K562 (cell line): ENCODE measurements around the gene SLC4A2. TPM values are rescaled to one million over a fixed set of nuclear protein-coding genes. Genes with fewer than 3 reads are reported as not detected.

Experiments
- ATAC-seq: fragments of 200-7000 bp; cut with Tn5 transposase; 3 replicates; pipeline ENCODE4 v1.9.1; 2020; ENCODE audit warnings: moderate library complexity
- BruUV-seq: library from RNA; stranded (reverse); fragments of 400-500 nt; replicated peaks from 2 replicates; lab custom pipeline; 2021; lab: Mats Ljungman, UMichigan
- CTCF ChIA-PET: fragments of 300-600 bp; formaldehyde crosslinking; extraction: SDS; loops from one replicate; lab custom pipeline; 2021; ENCODE audit warnings: low intra/inter-chr PET ratio; lab: Yijun Ruan, JAX
- POLR2A ChIA-PET: fragments of 300-600, 350-650 bp; sonication (Branson Sonifier 250); formaldehyde crosslinking; extraction: SDS; loops from one replicate; lab custom pipeline; 2021; ENCODE audit warnings: antibody characterized with exemption, inconsistent platforms; lab: Yijun Ruan, JAX
- DNase-seq, 4 experiments: peaks; one replicate each; pipeline versions ENCODE4 v3.0.0 to v3.0.0-alpha.2; 2011 to 2018; ENCODE audit warnings: low spot score in 3 of 4, mixed read lengths in 3 of 4; ENCODE audit errors: extremely low read depth in 1 of 4
- FAIRE-seq: peaks from 2 replicates; lab custom pipeline; 2011; peaks lifted over from hg19 to GRCh38; lab: Jason Lieb, UNC
- H2AFZ ChIP-seq: 2 replicates; pipeline ENCODE4 v1.6.0; 2011; ENCODE audit warnings: low read depth, low read length, control low read depth, inconsistent platforms
- H3K27ac ChIP-seq: fragments of 200-600 bp; 3 replicates; pipeline ENCODE4 v1.8.0; 2011; ENCODE audit warnings: low read depth, mild to moderate bottlenecking, control low read depth, inconsistent platforms, low read length, moderate library complexity, mixed read lengths; ENCODE audit errors: extremely low read depth
- H3K27me3 ChIP-seq, 2 experiments: fragments of 300-600 bp in 1 of 2; 2 replicates in 1 of 2; 3 replicates in 1 of 2; pipeline versions ENCODE4 v1.6.0 to v1.8.0; 2011; ENCODE audit warnings: inconsistent platforms in 2 of 2, low read length in 2 of 2, mild to moderate bottlenecking in 1 of 2, mixed read lengths in 1 of 2, moderate library complexity in 1 of 2; ENCODE audit not compliant: control insufficient read depth in 2 of 2, insufficient read depth in 2 of 2
- H3K36me3 ChIP-seq: fragments of 300-600 bp; 3 replicates; pipeline ENCODE4 v1.8.0; 2011; ENCODE audit warnings: mild to moderate bottlenecking, low read length, inconsistent platforms; ENCODE audit not compliant: control insufficient read depth, insufficient read depth
- H3K4me1 ChIP-seq, 2 experiments: fragments of 200-600 bp in 1 of 2; replicated peaks in 1 of 2; 2 replicates in 1 of 2; 3 replicates in 1 of 2; pipeline versions ENCODE4 v1.5.1 to v1.8.0; 2011; ENCODE audit warnings: inconsistent platforms in 2 of 2, low read length in 2 of 2, mild to moderate bottlenecking in 1 of 2, mixed read lengths in 1 of 2, moderate library complexity in 1 of 2; ENCODE audit not compliant: control insufficient read depth in 2 of 2, insufficient read depth in 2 of 2
- H3K4me2 ChIP-seq: 2 replicates; pipeline ENCODE4 v1.6.1; 2011; ENCODE audit warnings: low read length, control low read depth, inconsistent platforms, mixed read lengths; ENCODE audit not compliant: insufficient read depth
- H3K4me3 ChIP-seq: fragments of 200-600 bp; sonication (generic), shearing (Covaris generic); 2 replicates; pipeline ENCODE4 v1.5.1; 2016; ENCODE audit warnings: control low read depth, inconsistent platforms
- H3K79me2 ChIP-seq: fragments of 200-600 bp; 3 replicates; pipeline ENCODE4 v1.8.0; 2011; ENCODE audit warnings: low read length, inconsistent platforms; ENCODE audit not compliant: control insufficient read depth, insufficient read depth
- H3K9ac ChIP-seq, 2 experiments: 2 replicates each; pipeline versions ENCODE4 v1.6.0 to v1.6.1; 2011; ENCODE audit warnings: low read depth in 2 of 2, low read length in 2 of 2, control low read depth in 1 of 2, inconsistent platforms in 1 of 2, mild to moderate bottlenecking in 1 of 2, mixed read lengths in 1 of 2; ENCODE audit not compliant: insufficient read depth in 1 of 2
- H3K9me1 ChIP-seq: one replicate; pipeline ENCODE4 v1.6.0; 2011; ENCODE audit warnings: inconsistent platforms, mild to moderate bottlenecking, low read length, moderate library complexity; ENCODE audit not compliant: control insufficient read depth, insufficient read depth
- H3K9me3 ChIP-seq: replicated peaks from 2 replicates; pipeline ENCODE4 v1.5.1; 2011; ENCODE audit warnings: low read depth, low read length, inconsistent platforms; ENCODE audit not compliant: control insufficient read depth, insufficient read depth
- H4K20me1 ChIP-seq: replicated peaks from 2 replicates; pipeline ENCODE4 v1.6.1; 2011; ENCODE audit warnings: low read length, inconsistent platforms, mixed read lengths; ENCODE audit not compliant: control insufficient read depth, insufficient read depth
- WGBS: fragments of 100-300 bp; shearing (Covaris generic); methylation state at CpG from one replicate; pipeline ENCODE4 v1.1.6; 2016; ENCODE audit warnings: low coverage, mixed read lengths; ENCODE audit not compliant: insufficient coverage; ENCODE audit errors: missing lambda C conversion rate; 5-methylcytosine and 5-hydroxymethylcytosine counted together
- in situ Hi-C: fragments of 300-500 bp; cut with MboI; formaldehyde crosslinking; loops from 4 replicates; pipeline ENCODE4 v1.15.0; 2018; ENCODE audit warnings: inconsistent platforms, mixed read lengths
- intact Hi-C: fragments of 100-400 bp; cut with micrococcal nuclease; formaldehyde crosslinking; loops from 2 replicates; pipeline ENCODE4 v1.14.2; 2022
- polyA plus RNA-seq, 8 experiments: library from polyadenylated mRNA; depleted of rRNA in 4 of 8; stranded (reverse) in 5 of 8; unstranded in 3 of 8; fragments of >200 nt; fragmentation: Nextera tagmentation in 2 of 8; fragmentation: Illumina TruSeq in 1 of 8; extraction: Ambion mirVana in 2 of 8; extraction: Trizol in 1 of 8; gene quantifications; 2 replicates each; pipeline versions ENCODE4 v1.2.1 to v1.2.3, GENCODE V29; 2011 to 2014; ENCODE audit warnings: inconsistent platforms in 1 of 8, missing spikeins in 1 of 8
- total RNA-seq, 7 experiments: library from RNA; depleted of rRNA in 6 of 7; stranded (reverse); fragments of >200 nt in 6 of 7; fragmentation: Illumina TruSeq in 2 of 7; extraction: Trizol in 2 of 7; gene quantifications; 2 replicates each; pipeline versions ENCODE4 v1.2.1 to v1.2.3, GENCODE V29; 2011 to 2021; ENCODE audit warnings: low replicate concordance in 1 of 7
- TF ChIP-seq, protein P1 (sequence below): sonication (generic); formaldehyde crosslinking; IDR thresholded peaks from 2 replicates; pipeline ENCODE4 v1.8.0; 2022; ENCODE audit warnings: mild to moderate bottlenecking, missing genetic modification reagents
- TF ChIP-seq, protein P2 (sequence below), 2 experiments: fragments of 450-650 bp; conservative IDR thresholded peaks; 2 replicates each; pipeline ENCODE4 v1.6.1; 2017; ENCODE audit warnings: mild to moderate bottlenecking in 2 of 2, moderate library complexity in 2 of 2
- TF ChIP-seq, protein P3 (sequence below): fragments of 450-650 bp; conservative IDR thresholded peaks from 2 replicates; pipeline ENCODE4 v1.6.1; 2016; ENCODE audit warnings: missing genetic modification characterization, low read depth, mild to moderate bottlenecking, missing compliant biosample characterization, moderate library complexity
- TF ChIP-seq, protein P4 (sequence below): fragments of 450-650 bp; IDR thresholded peaks from 2 replicates; pipeline ENCODE4 v1.6.1; 2016; ENCODE audit warnings: mild to moderate bottlenecking, moderate library complexity

The SLC4A2 gene
- total and polyA plus RNA-seq, 9 of the 15 experiments (the other 6 are each of a cell fraction or from before 2014, with no cell fraction given): 11.4 to 375 (median 130) TPM

DNA sequence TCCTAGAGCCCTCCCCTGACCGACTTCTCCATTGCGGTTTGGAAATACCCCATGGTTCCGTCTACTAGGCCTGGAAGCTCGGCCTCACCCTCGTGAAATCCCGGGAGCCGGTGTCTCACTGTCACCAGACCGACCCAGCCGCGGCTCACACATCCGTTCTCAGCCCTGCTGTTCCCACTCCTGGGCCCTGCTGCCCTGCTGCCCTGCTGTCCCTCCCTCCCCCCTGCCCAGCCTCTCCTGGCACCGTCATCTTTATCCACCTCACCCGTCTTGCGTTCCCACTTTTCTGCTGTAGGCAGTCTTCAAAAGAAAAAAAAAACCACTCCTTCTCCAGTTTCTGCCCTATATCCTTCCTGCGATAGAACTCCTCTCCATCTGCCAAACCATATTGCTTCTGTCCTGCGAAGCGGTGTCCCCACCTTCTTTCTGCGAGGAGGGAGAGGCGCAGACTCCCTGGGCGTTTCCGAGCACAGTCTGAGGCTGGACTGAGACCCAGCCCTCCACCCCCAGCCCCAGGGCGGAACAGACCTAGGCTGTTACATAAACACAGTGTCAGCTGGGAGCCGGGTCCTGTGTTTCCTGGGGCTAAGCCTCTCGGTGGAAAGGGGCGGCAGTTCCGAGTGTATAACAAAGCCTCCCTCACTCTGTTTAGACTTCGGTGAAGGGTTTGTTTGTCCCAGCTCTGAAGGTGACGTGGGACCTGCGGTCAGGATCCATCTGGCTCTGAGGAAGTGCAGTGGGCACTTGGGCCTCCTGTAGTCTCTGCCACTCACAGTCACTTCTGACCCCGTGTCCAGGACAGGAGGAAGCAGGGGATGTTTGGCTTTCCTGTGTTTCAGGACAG lies 29.7 kb downstream of the SLC4A2 start:
- H3K27ac ChIP-seq: peak overlapping the region; percentile 38; the same call in 2 of the 3 replicates
- H3K27me3 ChIP-seq: no peaks in the 10 kb centered on the region
- intact Hi-C loops: loop anchor here (10.0 kb wide), 1 partner anchor 774 kb away; no protein-coding TSS in a partner anchor
- BruUV-seq: no TSS peak
- ChIA-PET CTCF (no interaction called here), POLR2A (interaction anchor here (0.6 to 1.7 kb wide), 7 partner anchors 15 to 110 kb away, joined by 3 to 5 read pairs (median 3); no protein-coding TSS in a partner anchor)
- H3K4me2 ChIP-seq: no peak overlapping the region
- in situ Hi-C loops: no loop called here
- peaks cover 77% of the 10 kb centered on the region for H3K79me2 ChIP-seq
- peak overlapping the region; percentile 84 to 98; a peak in 3 of 4 replicates for H3K9ac ChIP-seq
- H3K4me1 ChIP-seq: peaks cover 36 to 63% of the 10 kb centered on the region in 2 experiments
- H4K20me1 ChIP-seq: peaks cover 54% of the 10 kb centered on the region
- no peak overlapping the region for H2AFZ ChIP-seq
- DNase-seq: no peak
- H3K9me1 ChIP-seq: peaks cover 9% of the 10 kb centered on the region
- no peak for FAIRE-seq
- H3K36me3 ChIP-seq: peaks cover 63% of the 10 kb centered on the region; the same call in 2 of the 3 replicates
- 82% methylated on average over 30 of the region's 30 CpGs for WGBS
- ATAC-seq: no peak
- H3K9me3 ChIP-seq: no peaks in the 10 kb centered on the region
- no peak overlapping the region; the same call in 1 of the 2 replicates for H3K4me3 ChIP-seq
- TF ChIP-seq, protein P1, sequence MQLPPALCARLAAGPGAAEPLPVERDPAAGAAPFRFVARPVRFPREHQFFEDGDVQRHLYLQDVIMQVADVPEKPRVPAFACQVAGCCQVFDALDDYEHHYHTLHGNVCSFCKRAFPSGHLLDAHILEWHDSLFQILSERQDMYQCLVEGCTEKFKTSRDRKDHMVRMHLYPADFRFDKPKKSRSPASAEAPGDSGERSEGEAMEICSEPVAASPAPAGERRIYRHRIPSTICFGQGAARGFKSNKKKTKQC (CRISPR knock-in tag): 0 out of 2 replicates have a peak, but pooled peaks have one; percentile 11
- TF ChIP-seq, protein P2, sequence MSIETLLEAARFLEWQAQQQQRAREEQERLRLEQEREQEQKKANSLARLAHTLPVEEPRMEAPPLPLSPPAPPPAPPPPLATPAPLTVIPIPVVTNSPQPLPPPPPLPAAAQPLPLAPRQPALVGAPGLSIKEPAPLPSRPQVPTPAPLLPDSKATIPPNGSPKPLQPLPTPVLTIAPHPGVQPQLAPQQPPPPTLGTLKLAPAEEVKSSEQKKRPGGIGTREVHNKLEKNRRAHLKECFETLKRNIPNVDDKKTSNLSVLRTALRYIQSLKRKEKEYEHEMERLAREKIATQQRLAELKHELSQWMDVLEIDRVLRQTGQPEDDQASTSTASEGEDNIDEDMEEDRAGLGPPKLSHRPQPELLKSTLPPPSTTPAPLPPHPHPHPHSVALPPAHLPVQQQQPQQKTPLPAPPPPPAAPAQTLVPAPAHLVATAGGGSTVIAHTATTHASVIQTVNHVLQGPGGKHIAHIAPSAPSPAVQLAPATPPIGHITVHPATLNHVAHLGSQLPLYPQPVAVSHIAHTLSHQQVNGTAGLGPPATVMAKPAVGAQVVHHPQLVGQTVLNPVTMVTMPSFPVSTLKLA (conservative IDR thresholded peaks at IDR 0.05): no peak
- TF ChIP-seq, protein P3, sequence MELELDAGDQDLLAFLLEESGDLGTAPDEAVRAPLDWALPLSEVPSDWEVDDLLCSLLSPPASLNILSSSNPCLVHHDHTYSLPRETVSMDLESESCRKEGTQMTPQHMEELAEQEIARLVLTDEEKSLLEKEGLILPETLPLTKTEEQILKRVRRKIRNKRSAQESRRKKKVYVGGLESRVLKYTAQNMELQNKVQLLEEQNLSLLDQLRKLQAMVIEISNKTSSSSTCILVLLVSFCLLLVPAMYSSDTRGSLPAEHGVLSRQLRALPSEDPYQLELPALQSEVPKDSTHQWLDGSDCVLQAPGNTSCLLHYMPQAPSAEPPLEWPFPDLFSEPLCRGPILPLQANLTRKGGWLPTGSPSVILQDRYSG (tag): no peak
- TF ChIP-seq, protein P4, sequence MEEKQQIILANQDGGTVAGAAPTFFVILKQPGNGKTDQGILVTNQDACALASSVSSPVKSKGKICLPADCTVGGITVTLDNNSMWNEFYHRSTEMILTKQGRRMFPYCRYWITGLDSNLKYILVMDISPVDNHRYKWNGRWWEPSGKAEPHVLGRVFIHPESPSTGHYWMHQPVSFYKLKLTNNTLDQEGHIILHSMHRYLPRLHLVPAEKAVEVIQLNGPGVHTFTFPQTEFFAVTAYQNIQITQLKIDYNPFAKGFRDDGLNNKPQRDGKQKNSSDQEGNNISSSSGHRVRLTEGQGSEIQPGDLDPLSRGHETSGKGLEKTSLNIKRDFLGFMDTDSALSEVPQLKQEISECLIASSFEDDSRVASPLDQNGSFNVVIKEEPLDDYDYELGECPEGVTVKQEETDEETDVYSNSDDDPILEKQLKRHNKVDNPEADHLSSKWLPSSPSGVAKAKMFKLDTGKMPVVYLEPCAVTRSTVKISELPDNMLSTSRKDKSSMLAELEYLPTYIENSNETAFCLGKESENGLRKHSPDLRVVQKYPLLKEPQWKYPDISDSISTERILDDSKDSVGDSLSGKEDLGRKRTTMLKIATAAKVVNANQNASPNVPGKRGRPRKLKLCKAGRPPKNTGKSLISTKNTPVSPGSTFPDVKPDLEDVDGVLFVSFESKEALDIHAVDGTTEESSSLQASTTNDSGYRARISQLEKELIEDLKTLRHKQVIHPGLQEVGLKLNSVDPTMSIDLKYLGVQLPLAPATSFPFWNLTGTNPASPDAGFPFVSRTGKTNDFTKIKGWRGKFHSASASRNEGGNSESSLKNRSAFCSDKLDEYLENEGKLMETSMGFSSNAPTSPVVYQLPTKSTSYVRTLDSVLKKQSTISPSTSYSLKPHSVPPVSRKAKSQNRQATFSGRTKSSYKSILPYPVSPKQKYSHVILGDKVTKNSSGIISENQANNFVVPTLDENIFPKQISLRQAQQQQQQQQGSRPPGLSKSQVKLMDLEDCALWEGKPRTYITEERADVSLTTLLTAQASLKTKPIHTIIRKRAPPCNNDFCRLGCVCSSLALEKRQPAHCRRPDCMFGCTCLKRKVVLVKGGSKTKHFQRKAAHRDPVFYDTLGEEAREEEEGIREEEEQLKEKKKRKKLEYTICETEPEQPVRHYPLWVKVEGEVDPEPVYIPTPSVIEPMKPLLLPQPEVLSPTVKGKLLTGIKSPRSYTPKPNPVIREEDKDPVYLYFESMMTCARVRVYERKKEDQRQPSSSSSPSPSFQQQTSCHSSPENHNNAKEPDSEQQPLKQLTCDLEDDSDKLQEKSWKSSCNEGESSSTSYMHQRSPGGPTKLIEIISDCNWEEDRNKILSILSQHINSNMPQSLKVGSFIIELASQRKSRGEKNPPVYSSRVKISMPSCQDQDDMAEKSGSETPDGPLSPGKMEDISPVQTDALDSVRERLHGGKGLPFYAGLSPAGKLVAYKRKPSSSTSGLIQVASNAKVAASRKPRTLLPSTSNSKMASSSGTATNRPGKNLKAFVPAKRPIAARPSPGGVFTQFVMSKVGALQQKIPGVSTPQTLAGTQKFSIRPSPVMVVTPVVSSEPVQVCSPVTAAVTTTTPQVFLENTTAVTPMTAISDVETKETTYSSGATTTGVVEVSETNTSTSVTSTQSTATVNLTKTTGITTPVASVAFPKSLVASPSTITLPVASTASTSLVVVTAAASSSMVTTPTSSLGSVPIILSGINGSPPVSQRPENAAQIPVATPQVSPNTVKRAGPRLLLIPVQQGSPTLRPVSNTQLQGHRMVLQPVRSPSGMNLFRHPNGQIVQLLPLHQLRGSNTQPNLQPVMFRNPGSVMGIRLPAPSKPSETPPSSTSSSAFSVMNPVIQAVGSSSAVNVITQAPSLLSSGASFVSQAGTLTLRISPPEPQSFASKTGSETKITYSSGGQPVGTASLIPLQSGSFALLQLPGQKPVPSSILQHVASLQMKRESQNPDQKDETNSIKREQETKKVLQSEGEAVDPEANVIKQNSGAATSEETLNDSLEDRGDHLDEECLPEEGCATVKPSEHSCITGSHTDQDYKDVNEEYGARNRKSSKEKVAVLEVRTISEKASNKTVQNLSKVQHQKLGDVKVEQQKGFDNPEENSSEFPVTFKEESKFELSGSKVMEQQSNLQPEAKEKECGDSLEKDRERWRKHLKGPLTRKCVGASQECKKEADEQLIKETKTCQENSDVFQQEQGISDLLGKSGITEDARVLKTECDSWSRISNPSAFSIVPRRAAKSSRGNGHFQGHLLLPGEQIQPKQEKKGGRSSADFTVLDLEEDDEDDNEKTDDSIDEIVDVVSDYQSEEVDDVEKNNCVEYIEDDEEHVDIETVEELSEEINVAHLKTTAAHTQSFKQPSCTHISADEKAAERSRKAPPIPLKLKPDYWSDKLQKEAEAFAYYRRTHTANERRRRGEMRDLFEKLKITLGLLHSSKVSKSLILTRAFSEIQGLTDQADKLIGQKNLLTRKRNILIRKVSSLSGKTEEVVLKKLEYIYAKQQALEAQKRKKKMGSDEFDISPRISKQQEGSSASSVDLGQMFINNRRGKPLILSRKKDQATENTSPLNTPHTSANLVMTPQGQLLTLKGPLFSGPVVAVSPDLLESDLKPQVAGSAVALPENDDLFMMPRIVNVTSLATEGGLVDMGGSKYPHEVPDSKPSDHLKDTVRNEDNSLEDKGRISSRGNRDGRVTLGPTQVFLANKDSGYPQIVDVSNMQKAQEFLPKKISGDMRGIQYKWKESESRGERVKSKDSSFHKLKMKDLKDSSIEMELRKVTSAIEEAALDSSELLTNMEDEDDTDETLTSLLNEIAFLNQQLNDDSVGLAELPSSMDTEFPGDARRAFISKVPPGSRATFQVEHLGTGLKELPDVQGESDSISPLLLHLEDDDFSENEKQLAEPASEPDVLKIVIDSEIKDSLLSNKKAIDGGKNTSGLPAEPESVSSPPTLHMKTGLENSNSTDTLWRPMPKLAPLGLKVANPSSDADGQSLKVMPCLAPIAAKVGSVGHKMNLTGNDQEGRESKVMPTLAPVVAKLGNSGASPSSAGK: no peak
